ENCODE measurements around the gene BACH2. TPM values are rescaled to one million over a fixed set of nuclear protein-coding genes. Genes with fewer than 3 reads are reported as not detected.

Gene BACH2
- total and polyA plus RNA-seq, 9 of the 15 experiments (the other 6 are each of a cell fraction or from before 2014, with no cell fraction given), result 0.06 to 3.1 (median 0.59) TPM

- ATAC-seq (no peak), FAIRE-seq (no peak), DNase-seq (ENCODE audit: extremely low read depth in 1 of 4, low spot score in 3 of 4) (no peak)
- H3K27ac ChIP-seq (ENCODE audit: extremely low read depth, low read depth, low read length), result no peak overlapping the region
- no peaks in the 10 kb centered on the region for H3K36me3 ChIP-seq (ENCODE audit: control insufficient read depth, insufficient read depth, low read length)
- peaks cover 0 to 17% of the 10 kb centered on the region in 2 experiments; a peak in 2 of 5 replicates for H3K4me1 ChIP-seq (replicated peaks in 1 of 2; ENCODE audit: control insufficient read depth in 2 of 2, insufficient read depth in 2 of 2, low read length in 2 of 2)
- no peaks in the 10 kb centered on the region for H4K20me1 ChIP-seq (replicated peaks; ENCODE audit: control insufficient read depth, insufficient read depth, low read length)
- H2AFZ ChIP-seq (ENCODE audit: low read depth, low read length), result no peak overlapping the region
- H3K4me2 ChIP-seq (ENCODE audit: insufficient read depth, low read length), result no peak overlapping the region
- H3K4me3 ChIP-seq, result no peak overlapping the region
- no TSS peak for BruUV-seq (replicated peaks)
- in situ Hi-C loops (cut with MboI) (no loop called here), intact Hi-C loops (cut with micrococcal nuclease) (no loop called here)
- no peak overlapping the region for H3K9ac ChIP-seq (ENCODE audit: insufficient read depth in 1 of 2, low read depth in 2 of 2, low read length in 2 of 2)
- H3K9me1 ChIP-seq (ENCODE audit: control insufficient read depth, insufficient read depth, low read length), result no peaks in the 10 kb centered on the region
- H3K79me2 ChIP-seq (ENCODE audit: control insufficient read depth, insufficient read depth, low read length), result no peaks in the 10 kb centered on the region
- 64% methylated on average over 4 of the region's 4 CpGs for WGBS (ENCODE audit: insufficient coverage, low coverage, missing lambda C conversion rate)
- CTCF ChIA-PET (ENCODE audit: low intra/inter-chr PET ratio), result no interaction called here
- POLR2A ChIA-PET, result no interaction called here
- H3K27me3 ChIP-seq (ENCODE audit: control insufficient read depth in 2 of 2, insufficient read depth in 2 of 2, low read length in 2 of 2), result no peaks in the 10 kb centered on the region
- TF ChIP-seq ELK3 (CRISPR knock-in tag; IDR thresholded peaks at IDR 0.05), result no peak
- H3K9me3 ChIP-seq (replicated peaks; ENCODE audit: control insufficient read depth, insufficient read depth, low read depth, low read length), result no peaks in the 10 kb centered on the region
Measured at GRCh38 chr6:90190131-90190530, 106.5 kb downstream of the BACH2 start.

- ChIA-PET POLR2A (no interaction called here), CTCF (ENCODE audit: low intra/inter-chr PET ratio) (no interaction called here)
- in situ Hi-C loops (cut with MboI) (no loop called here), intact Hi-C loops (cut with micrococcal nuclease) (loop anchor here (10.0 kb wide), 3 partner anchors 97 to 287 kb away; no protein-coding TSS in a partner anchor)
- peak; percentile 38; the same call in 2 of the 3 replicates for ATAC-seq
- Histone ChIP-seq H3K4me1 (replicated peaks in 1 of 2; ENCODE audit: control insufficient read depth in 2 of 2, insufficient read depth in 2 of 2, low read length in 2 of 2) (peaks cover 0 to 33% of the 10 kb centered on the region in 2 experiments; a peak in 2 of 5 replicates), H3K27me3 (ENCODE audit: control insufficient read depth in 2 of 2, insufficient read depth in 2 of 2, low read length in 2 of 2) (no peaks in the 10 kb centered on the region), H3K36me3 (ENCODE audit: control insufficient read depth, insufficient read depth, low read length) (no peaks in the 10 kb centered on the region), H4K20me1 (replicated peaks; ENCODE audit: control insufficient read depth, insufficient read depth, low read length) (no peaks in the 10 kb centered on the region), H2AFZ (ENCODE audit: low read depth, low read length) (peak overlapping the region; percentile 40; the same call in 1 of the 2 replicates), H3K27ac (ENCODE audit: extremely low read depth, low read depth, low read length) (no peak overlapping the region), H3K9ac (ENCODE audit: insufficient read depth in 1 of 2, low read depth in 2 of 2, low read length in 2 of 2) (no peak overlapping the region), H3K4me3 (no peak overlapping the region), H3K79me2 (ENCODE audit: control insufficient read depth, insufficient read depth, low read length) (no peaks in the 10 kb centered on the region), H3K4me2 (ENCODE audit: insufficient read depth, low read length) (no peak overlapping the region; the same call in 1 of the 2 replicates), H3K9me1 (ENCODE audit: control insufficient read depth, insufficient read depth, low read length) (no peaks in the 10 kb centered on the region), H3K9me3 (replicated peaks; ENCODE audit: control insufficient read depth, insufficient read depth, low read depth, low read length) (no peaks in the 10 kb centered on the region)
- DNase-seq (ENCODE audit: extremely low read depth in 1 of 4, low spot score in 3 of 4), result no peak
- no peak for FAIRE-seq
- 27% methylated on average over 8 of the region's 8 CpGs for WGBS (ENCODE audit: insufficient coverage, low coverage, missing lambda C conversion rate)
- BruUV-seq (replicated peaks), result no TSS peak
- TF ChIP-seq CBX1 (IDR thresholded peaks at IDR 0.05; ENCODE audit: low read depth) (no peak), SP2 (IDR thresholded peaks at IDR 0.05; ENCODE audit: extremely low read depth, low read depth, low read length, poor library complexity, severe bottlenecking) (no peak), ZBTB17 (CRISPR knock-in tag; IDR thresholded peaks at IDR 0.05) (no peak), CCAR2 (IDR thresholded peaks at IDR 0.05; ENCODE audit: low read depth, low read length) (no peak), THRB (CRISPR knock-in tag; conservative IDR thresholded peaks at IDR 0.05) (no peak), ZBTB5 (IDR thresholded peaks at IDR 0.05) (no peak), FUS (optimal IDR thresholded peaks at IDR 0.05; ENCODE audit: low read depth, low read length) (no peak)
Measured at GRCh38 chr6:90187437-90188121, 109.1 kb downstream of the BACH2 start.

Measured in K562 (cell line).